Erythroblast (primary cell): ENCODE results near the gene TAGLN2.

Experiments used
- GATA1 ChIP-seq: IDR thresholded peaks from 2 replicates; pipeline ENCODE4 v1.6.1; 2011; ENCODE audit warnings: low read depth, mild to moderate bottlenecking, control low read depth, low read length, moderate library complexity
- POLR2A ChIP-seq: IDR thresholded peaks from 2 replicates; pipeline ENCODE4 v1.6.1; 2011; ENCODE audit warnings: mild to moderate bottlenecking, low read length

GRCh38 chr1:159925719-159926078, 392 bp upstream of the TAGLN2 start:
- TF ChIP-seq POLR2A (no peak), GATA1 (no peak)
